Measurements from ENCODE around the gene TXNDC12.

DNA sequence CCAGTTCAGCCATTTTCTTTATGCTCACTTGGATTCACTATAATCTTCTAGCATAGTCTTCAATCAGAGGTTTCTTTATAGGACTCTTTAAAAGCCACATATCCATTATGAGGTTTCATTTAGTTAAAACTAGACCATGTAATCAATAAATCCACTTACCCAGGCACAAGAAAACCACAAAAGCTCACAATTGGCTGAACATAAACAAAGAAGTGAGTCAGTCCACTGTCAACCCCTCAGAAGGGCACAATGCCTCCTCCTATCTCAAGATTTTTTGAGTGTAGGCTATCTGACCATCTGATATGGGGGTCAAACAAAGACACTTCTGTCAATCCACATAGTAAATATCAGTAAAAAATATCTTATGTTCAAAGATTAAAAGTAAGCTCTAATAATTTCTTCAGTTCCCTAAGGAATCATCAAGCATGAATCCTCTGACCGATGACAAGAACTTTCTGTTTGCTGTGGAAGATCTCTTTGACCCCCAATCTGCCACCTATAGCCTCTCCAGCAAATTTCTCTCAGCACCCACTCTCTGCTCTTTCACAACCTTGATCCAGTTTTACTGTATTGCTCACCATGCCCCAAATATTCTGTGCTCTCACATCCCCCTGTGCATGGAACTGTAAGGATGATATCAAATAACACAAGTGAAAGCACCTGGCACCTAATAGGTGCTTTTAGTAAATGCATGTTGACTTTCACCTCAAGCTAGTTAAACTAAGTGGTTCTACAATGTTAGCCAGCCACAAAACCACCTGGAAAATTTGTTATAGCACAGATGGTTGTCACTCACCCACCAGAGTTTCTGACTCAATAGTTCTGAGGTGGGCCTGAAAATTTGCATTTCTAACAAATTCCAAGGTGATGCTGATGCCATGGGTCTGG is 81.2 kb downstream of the TXNDC12 start:
- TF ChIP-seq, protein P1, sequence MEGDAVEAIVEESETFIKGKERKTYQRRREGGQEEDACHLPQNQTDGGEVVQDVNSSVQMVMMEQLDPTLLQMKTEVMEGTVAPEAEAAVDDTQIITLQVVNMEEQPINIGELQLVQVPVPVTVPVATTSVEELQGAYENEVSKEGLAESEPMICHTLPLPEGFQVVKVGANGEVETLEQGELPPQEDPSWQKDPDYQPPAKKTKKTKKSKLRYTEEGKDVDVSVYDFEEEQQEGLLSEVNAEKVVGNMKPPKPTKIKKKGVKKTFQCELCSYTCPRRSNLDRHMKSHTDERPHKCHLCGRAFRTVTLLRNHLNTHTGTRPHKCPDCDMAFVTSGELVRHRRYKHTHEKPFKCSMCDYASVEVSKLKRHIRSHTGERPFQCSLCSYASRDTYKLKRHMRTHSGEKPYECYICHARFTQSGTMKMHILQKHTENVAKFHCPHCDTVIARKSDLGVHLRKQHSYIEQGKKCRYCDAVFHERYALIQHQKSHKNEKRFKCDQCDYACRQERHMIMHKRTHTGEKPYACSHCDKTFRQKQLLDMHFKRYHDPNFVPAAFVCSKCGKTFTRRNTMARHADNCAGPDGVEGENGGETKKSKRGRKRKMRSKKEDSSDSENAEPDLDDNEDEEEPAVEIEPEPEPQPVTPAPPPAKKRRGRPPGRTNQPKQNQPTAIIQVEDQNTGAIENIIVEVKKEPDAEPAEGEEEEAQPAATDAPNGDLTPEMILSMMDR (IDR thresholded peaks at IDR 0.05): no peak
- TF ChIP-seq, protein P2, sequence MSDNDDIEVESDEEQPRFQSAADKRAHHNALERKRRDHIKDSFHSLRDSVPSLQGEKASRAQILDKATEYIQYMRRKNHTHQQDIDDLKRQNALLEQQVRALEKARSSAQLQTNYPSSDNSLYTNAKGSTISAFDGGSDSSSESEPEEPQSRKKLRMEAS (IDR thresholded peaks at IDR 0.05): no peak
- TF ChIP-seq JUNB (IDR thresholded peaks at IDR 0.05): no peak
- no peak for TF ChIP-seq NR3C1 (IDR thresholded peaks at IDR 0.05)
- no peak for TF ChIP-seq PHF8 (IDR thresholded peaks at IDR 0.05; ENCODE audit: borderline replicate concordance, low read depth)
- TF ChIP-seq RAD21 (conservative IDR thresholded peaks at IDR 0.05 in 1 of 2, IDR thresholded peaks at IDR 0.05 in 1 of 2): no peak
- no peak for TF ChIP-seq EP300 (IDR thresholded peaks at IDR 0.05)
- no peak for TF ChIP-seq POLR2A (IDR thresholded peaks at IDR 0.05; ENCODE audit: low read length)
- TF ChIP-seq, protein P3, sequence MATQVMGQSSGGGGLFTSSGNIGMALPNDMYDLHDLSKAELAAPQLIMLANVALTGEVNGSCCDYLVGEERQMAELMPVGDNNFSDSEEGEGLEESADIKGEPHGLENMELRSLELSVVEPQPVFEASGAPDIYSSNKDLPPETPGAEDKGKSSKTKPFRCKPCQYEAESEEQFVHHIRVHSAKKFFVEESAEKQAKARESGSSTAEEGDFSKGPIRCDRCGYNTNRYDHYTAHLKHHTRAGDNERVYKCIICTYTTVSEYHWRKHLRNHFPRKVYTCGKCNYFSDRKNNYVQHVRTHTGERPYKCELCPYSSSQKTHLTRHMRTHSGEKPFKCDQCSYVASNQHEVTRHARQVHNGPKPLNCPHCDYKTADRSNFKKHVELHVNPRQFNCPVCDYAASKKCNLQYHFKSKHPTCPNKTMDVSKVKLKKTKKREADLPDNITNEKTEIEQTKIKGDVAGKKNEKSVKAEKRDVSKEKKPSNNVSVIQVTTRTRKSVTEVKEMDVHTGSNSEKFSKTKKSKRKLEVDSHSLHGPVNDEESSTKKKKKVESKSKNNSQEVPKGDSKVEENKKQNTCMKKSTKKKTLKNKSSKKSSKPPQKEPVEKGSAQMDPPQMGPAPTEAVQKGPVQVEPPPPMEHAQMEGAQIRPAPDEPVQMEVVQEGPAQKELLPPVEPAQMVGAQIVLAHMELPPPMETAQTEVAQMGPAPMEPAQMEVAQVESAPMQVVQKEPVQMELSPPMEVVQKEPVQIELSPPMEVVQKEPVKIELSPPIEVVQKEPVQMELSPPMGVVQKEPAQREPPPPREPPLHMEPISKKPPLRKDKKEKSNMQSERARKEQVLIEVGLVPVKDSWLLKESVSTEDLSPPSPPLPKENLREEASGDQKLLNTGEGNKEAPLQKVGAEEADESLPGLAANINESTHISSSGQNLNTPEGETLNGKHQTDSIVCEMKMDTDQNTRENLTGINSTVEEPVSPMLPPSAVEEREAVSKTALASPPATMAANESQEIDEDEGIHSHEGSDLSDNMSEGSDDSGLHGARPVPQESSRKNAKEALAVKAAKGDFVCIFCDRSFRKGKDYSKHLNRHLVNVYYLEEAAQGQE (IDR thresholded peaks at IDR 0.05): no peak
- TF ChIP-seq HDAC2 (IDR thresholded peaks at IDR 0.05): no peak
- TF ChIP-seq, protein P4, sequence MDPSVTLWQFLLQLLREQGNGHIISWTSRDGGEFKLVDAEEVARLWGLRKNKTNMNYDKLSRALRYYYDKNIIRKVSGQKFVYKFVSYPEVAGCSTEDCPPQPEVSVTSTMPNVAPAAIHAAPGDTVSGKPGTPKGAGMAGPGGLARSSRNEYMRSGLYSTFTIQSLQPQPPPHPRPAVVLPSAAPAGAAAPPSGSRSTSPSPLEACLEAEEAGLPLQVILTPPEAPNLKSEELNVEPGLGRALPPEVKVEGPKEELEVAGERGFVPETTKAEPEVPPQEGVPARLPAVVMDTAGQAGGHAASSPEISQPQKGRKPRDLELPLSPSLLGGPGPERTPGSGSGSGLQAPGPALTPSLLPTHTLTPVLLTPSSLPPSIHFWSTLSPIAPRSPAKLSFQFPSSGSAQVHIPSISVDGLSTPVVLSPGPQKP (IDR thresholded peaks at IDR 0.05; ENCODE audit: low read depth, low read length): no peak
- no peak for TF ChIP-seq BHLHE40 (IDR thresholded peaks at IDR 0.05; ENCODE audit: low read depth, low read length)
- TF ChIP-seq JUN (IDR thresholded peaks at IDR 0.05): no peak
- TF ChIP-seq CEBPB (IDR thresholded peaks at IDR 0.05): no peak
